ENCODE results near the gene MEIOSIN. TPM values are rescaled to one million over a fixed set of nuclear protein-coding genes. Genes with fewer than 3 reads are reported as not detected.

MEIOSIN gene
- total RNA-seq, 2 donors from 2014 or later, result not detected

DNA sequence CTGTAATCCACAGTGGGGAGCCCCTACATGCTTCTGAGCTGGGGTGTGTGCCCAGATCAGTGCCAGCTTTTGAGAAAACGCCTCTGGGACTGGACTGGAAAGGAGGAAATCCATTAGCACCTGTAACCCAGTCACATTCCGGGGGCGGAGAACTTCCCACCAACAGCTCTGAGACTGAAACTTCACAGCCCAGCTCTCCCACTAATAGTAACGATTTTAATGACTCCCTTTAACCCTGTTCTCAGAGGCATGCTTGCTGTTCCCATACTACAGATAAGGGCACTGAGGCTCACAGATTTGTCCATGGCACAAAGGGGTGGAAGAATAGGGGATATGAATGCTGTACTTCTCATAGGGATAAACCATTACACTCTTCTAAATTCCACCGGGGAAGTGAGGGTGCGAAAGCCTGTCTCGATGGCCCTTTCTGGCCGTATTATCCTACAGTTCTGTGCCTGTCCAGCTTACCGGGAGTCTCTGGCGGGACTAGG is 3.4 kb upstream of the MEIOSIN start:
- TF ChIP-seq CTCF (conservative IDR thresholded peaks at IDR 0.05), result no peak
- H3K27ac Mint-ChIP-seq, result peak overlapping the region; percentile 88
- 8 to 9% methylated on average over 8 to 10 of the region's 10 CpGs for WGBS, 2 experiments (ENCODE audit: insufficient coverage in 1 of 2, insufficient read length in 1 of 2)

GRCh38 chr19:45730368-45731288 is 2.6 kb upstream of the MEIOSIN start, which contains the start of gene FBXO46:
FBXO46 (minus strand) TSS chr19:45730896; CDS start chr19:45713495, 17,401 bp downstream.
- peaks cover 2% of the 10 kb centered on the region for H3K4me1 ChIP-seq (ENCODE audit: control insufficient read depth, insufficient read depth, low read length)
- H3K9me3 ChIP-seq (ENCODE audit: control insufficient read depth, low read length), result no peaks in the 10 kb centered on the region
- Mint-ChIP-seq H3K4me3 (peak within 1 kb of the TSS; percentile 87), H3K27ac (peak within 1 kb of the TSS; percentile 88), H3K4me1 (peaks cover 9% of the 10 kb centered on the region), H3K36me3 (ENCODE audit: low read depth) (peaks cover 5% of the 10 kb centered on the region), H3K27me3 (ENCODE audit: insufficient read depth) (no peaks in the 10 kb centered on the region), H3K9me3 (no peaks in the 10 kb centered on the region)
- TF ChIP-seq CTCF (conservative IDR thresholded peaks at IDR 0.05), result no peak
- no peaks in the 10 kb centered on the region for H3K27me3 ChIP-seq (ENCODE audit: control insufficient read depth, insufficient read depth, low read length, poor library complexity, severe bottlenecking)
- H3K27ac ChIP-seq (ENCODE audit: low read depth, low read length), result peak within 1 kb of the TSS; percentile 58
- peak within 1 kb of the TSS; percentile 96 for H3K4me3 ChIP-seq (ENCODE audit: low read length)
- 0 to 2% methylated on average over 14 to 48 of the region's 48 CpGs for WGBS, 2 experiments (ENCODE audit: insufficient coverage in 1 of 2, insufficient read length in 1 of 2)
- DNase-seq, result peak; percentile 99
- peak within 1 kb of the TSS; percentile 82 for H3K9ac ChIP-seq (ENCODE audit: extremely low read depth, low read length, poor library complexity, severe bottlenecking)
- H3K36me3 ChIP-seq (ENCODE audit: control insufficient read depth, insufficient read depth, low read length), result no peaks in the 10 kb centered on the region

More for the DNA sequence above, 3.4 kb upstream of the MEIOSIN start:
- H3K36me3 ChIP-seq (ENCODE audit: control insufficient read depth, insufficient read depth, low read length), result peaks cover 4% of the 10 kb centered on the region
- Mint-ChIP-seq H3K36me3 (ENCODE audit: low read depth) (peaks cover 6% of the 10 kb centered on the region), H3K4me3 (peak overlapping the region; percentile 87), H3K27me3 (ENCODE audit: insufficient read depth) (no peaks in the 10 kb centered on the region), H3K4me1 (peaks cover 9% of the 10 kb centered on the region), H3K9me3 (no peaks in the 10 kb centered on the region)
- H3K27me3 ChIP-seq (ENCODE audit: control insufficient read depth, insufficient read depth, low read length, poor library complexity, severe bottlenecking), result no peaks in the 10 kb centered on the region
- DNase-seq, result peak; percentile 85
- no peak overlapping the region for H3K27ac ChIP-seq (ENCODE audit: low read depth, low read length)
- peak overlapping the region; percentile 82 for H3K9ac ChIP-seq (ENCODE audit: extremely low read depth, low read length, poor library complexity, severe bottlenecking)
- H3K4me3 ChIP-seq (ENCODE audit: low read length), result peak overlapping the region; percentile 96
- H3K4me1 ChIP-seq (ENCODE audit: control insufficient read depth, insufficient read depth, low read length), result peaks cover 2% of the 10 kb centered on the region
- H3K9me3 ChIP-seq (ENCODE audit: control insufficient read depth, low read length), result no peaks in the 10 kb centered on the region

DNA sequence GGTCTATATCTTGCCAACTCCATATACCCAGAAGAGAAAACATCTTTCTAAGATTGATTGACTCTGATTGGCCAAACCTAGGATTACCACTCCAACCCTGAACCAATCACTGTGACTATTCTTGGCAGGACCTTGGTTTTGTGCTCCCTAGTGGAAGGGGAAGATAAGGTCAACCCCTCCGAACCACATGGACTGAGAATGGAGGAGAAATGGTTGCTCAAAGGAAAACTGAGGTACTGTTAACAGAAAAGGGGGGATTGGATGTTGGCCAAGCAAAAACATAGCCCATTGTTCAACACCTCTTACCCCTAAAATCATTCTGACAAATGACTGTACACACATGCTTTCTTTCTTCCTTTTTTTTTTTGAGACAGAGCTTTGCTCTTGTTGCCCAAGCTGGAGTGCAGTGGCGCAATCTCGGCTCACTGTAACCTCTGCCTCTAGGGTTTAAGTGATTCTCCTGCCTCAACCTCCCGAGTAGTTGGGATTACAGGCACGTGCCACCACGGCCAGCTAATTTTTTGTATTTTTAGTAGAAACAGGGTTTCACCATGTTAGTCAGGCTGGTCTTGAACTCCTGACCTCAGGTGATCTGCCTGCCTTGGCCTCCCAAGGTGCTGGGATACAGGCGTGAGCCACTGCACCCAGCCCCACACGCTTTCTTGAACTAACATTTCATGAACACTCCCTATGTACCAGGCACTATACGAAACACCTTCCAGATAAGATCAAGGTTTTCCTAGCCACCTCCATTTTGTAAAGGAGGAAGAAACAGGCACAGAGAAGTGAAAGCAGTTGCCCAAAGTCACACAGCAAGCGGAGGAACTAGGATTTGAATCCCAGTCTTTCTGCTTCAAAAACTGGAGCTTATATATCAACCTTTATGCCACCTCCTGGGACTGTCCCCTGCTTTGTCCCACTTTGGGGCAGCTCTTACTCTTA is 6.5 kb downstream of the MEIOSIN start:
- WGBS, 2 experiments (ENCODE audit: insufficient coverage in 1 of 2, insufficient read length in 1 of 2), result 88 to 91% methylated on average over 7 to 10 of the region's 10 CpGs
- H3K36me3 Mint-ChIP-seq (ENCODE audit: low read depth), result no peaks in the 10 kb centered on the region
- H3K36me3 ChIP-seq (ENCODE audit: control insufficient read depth, insufficient read depth, low read length), result no peaks in the 10 kb centered on the region
- no peaks in the 10 kb centered on the region for H3K4me1 Mint-ChIP-seq
- H3K4me3 Mint-ChIP-seq, result no peak overlapping the region
- no peaks in the 10 kb centered on the region for H3K4me1 ChIP-seq (ENCODE audit: control insufficient read depth, insufficient read depth, low read length)
- no peak overlapping the region for H3K4me3 ChIP-seq (ENCODE audit: low read length)
- H3K9ac ChIP-seq (ENCODE audit: extremely low read depth, low read length, poor library complexity, severe bottlenecking), result no peak overlapping the region
- no peak overlapping the region for H3K27ac Mint-ChIP-seq
- TF ChIP-seq CTCF (conservative IDR thresholded peaks at IDR 0.05), result no peak
- DNase-seq, result no peak
- peaks cover 5% of the 10 kb centered on the region for H3K27me3 Mint-ChIP-seq (ENCODE audit: insufficient read depth)
- no peaks in the 10 kb centered on the region for H3K9me3 Mint-ChIP-seq
- H3K27me3 ChIP-seq (ENCODE audit: control insufficient read depth, insufficient read depth, low read length, poor library complexity, severe bottlenecking), result no peaks in the 10 kb centered on the region
- no peaks in the 10 kb centered on the region for H3K9me3 ChIP-seq (ENCODE audit: control insufficient read depth, low read length)
- H3K27ac ChIP-seq (ENCODE audit: low read depth, low read length), result no peak overlapping the region
